Memory B cell (primary cell): ENCODE data around the gene ADPGK.
"Not testable (repeated sequence)": the region's sequence is repeated elsewhere in the genome, so short reads cannot be mapped to it uniquely, and the experiment has no call there.

Source experiments
- ATAC-seq: fragments of 150-1000 bp; cut with Tn5 transposase; 2 replicates; pipeline ENCODE4 v1.10.0; 2021; ENCODE audit warnings: low read depth, mild to moderate bottlenecking, moderate library complexity
- DNase-seq, 2 donors: peaks; one replicate each; pipeline ENCODE4 v3.0.0; 2022; ENCODE audit warnings: low spot score in 2 of 2
- H3K27ac Mint-ChIP-seq: one replicate; pipeline ENCODE4 v1.8.0; 2022; ENCODE audit warnings: mild to moderate bottlenecking, moderate library complexity, mixed read lengths
- H3K27me3 Mint-ChIP-seq: one replicate; pipeline ENCODE4 v1.8.0; 2022; ENCODE audit warnings: mixed read lengths
- H3K36me3 Mint-ChIP-seq: one replicate; pipeline ENCODE4 v1.8.0; 2022; ENCODE audit warnings: mild to moderate bottlenecking, mixed read lengths
- H3K4me1 Mint-ChIP-seq: one replicate; pipeline ENCODE4 v1.8.0; 2022; ENCODE audit warnings: mixed read lengths
- H3K4me3 Mint-ChIP-seq: one replicate; pipeline ENCODE4 v1.8.0; 2022; ENCODE audit warnings: mild to moderate bottlenecking, moderate library complexity, mixed read lengths
- H3K9me3 Mint-ChIP-seq: one replicate; pipeline ENCODE4 v1.8.0; 2022; ENCODE audit warnings: mixed read lengths

Gene ADPGK

GRCh38 chr15:72751751-72752455 lies 31.7 kb downstream of the ADPGK start:
- Mint-ChIP-seq H3K4me1 (peaks cover 8% of the 10 kb centered on the region), H3K27me3 (no peaks in the 10 kb centered on the region), H3K36me3 (peaks cover 26% of the 10 kb centered on the region), H3K27ac (peak overlapping the region; percentile 32), H3K9me3 (no peaks in the 10 kb centered on the region), H3K4me3 (no peak overlapping the region)
- DNase-seq (no peak), ATAC-seq (peak; percentile 71)

- Mint-ChIP-seq H3K9me3 (no peaks in the 10 kb centered on the region), H3K27ac (peak overlapping the region; percentile 62), H3K4me3 (no peak overlapping the region), H3K27me3 (no peaks in the 10 kb centered on the region), H3K36me3 (peaks cover 21% of the 10 kb centered on the region), H3K4me1 (peaks cover 6% of the 10 kb centered on the region)
- DNase-seq (no peak), ATAC-seq (no peak)
Observed at GRCh38 chr15:72749700-72750099, 33.9 kb downstream of the ADPGK start.

GRCh38 chr15:72740219-72740618 lies 43.3 kb downstream of the ADPGK start:
- Mint-ChIP-seq H3K27ac (peak overlapping the region; percentile 59), H3K27me3 (no peaks in the 10 kb centered on the region), H3K4me3 (peak overlapping the region; percentile 6), H3K36me3 (peaks cover 18% of the 10 kb centered on the region), H3K4me1 (peaks cover 25% of the 10 kb centered on the region), H3K9me3 (no peaks in the 10 kb centered on the region)
- DNase-seq (no peak), ATAC-seq (peak; percentile 85)

DNA sequence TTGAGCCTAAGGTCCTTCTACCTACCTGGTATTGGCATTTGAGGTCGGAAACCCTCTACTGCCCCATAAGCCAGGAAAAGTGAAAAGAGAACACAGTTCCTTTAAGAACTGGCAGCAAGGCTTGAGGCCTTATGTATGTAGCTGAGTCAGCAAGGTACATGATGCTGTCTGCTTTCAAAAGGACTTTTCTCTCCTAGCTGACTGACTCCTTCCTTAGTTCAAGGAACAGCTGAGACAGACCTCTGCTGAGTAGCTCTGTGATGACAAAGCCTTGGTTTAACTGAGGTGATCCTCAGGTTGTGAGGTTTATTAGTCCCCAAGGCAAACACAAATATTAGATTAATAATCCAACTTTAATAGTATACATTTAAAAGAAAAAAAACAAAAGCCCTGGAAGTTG lies 45.8 kb downstream of the ADPGK start:
- Mint-ChIP-seq H3K9me3 (no peaks in the 10 kb centered on the region), H3K36me3 (peaks cover 28% of the 10 kb centered on the region), H3K27me3 (no peaks in the 10 kb centered on the region), H3K27ac (no peak overlapping the region), H3K4me3 (no peak overlapping the region), H3K4me1 (peaks cover 25% of the 10 kb centered on the region)
- DNase-seq (no peak), ATAC-seq (no peak)

- Mint-ChIP-seq H3K27me3 (no peaks in the 10 kb centered on the region), H3K4me1 (peaks cover 25% of the 10 kb centered on the region), H3K9me3 (no peaks in the 10 kb centered on the region), H3K4me3 (no peak overlapping the region), H3K36me3 (peaks cover 28% of the 10 kb centered on the region), H3K27ac (no peak overlapping the region)
- no peak for DNase-seq
- no peak for ATAC-seq
Observed at GRCh38 chr15:72737061-72737460, 46.5 kb downstream of the ADPGK start.

- Mint-ChIP-seq H3K9me3 (no peaks in the 10 kb centered on the region), H3K27me3 (no peaks in the 10 kb centered on the region), H3K4me3 (no peak overlapping the region), H3K27ac (peak overlapping the region; percentile 8), H3K36me3 (peaks cover 30% of the 10 kb centered on the region), H3K4me1 (peaks cover 10% of the 10 kb centered on the region)
- ATAC-seq: no peak
- DNase-seq: no peak
Observed at GRCh38 chr15:72735111-72735510, 48.4 kb downstream of the ADPGK start.

DNA sequence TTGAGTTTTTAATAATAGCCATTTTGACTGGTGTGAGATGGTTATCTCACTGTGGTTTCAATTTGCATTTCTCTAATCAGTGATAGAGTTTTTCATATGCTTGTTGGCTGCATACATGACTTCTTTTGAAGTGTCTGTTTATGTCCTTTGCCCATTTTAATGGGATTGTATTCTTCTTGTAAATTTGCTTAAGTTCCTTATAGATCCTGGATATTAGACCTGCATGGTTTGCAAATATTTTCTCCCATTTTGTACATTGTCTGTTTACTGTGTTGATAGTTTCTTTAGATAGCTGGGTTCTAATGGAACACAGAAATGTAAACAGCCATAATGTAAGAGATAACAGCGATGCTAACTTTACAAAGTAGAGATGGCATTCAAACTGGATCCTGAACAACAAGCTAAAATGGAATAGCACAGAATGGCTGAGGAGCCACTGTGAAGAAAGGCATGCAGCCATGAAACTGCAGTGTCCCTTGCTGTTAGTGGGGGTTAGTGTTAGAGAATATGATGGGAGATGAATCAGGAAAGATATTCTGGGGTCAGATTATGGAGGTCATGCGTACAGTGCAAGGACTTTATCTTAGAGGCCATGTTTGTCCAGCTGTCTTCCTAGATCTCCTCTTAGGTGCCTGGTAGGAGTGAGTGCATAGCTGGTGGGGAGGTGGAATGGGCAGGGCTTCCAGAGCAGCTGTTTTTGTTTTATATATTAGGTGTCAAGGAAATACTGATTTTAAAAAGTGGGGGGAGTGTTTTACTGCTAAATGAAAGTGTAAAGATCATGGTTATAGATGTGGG lies 49.4 kb downstream of the ADPGK start:
- H3K27me3 Mint-ChIP-seq: no peaks in the 10 kb centered on the region
- H3K9me3 Mint-ChIP-seq: no peaks in the 10 kb centered on the region
- peaks cover 27% of the 10 kb centered on the region for H3K36me3 Mint-ChIP-seq
- peaks cover 2% of the 10 kb centered on the region for H3K4me1 Mint-ChIP-seq
- H3K4me3 Mint-ChIP-seq: no peak overlapping the region
- DNase-seq (no peak), ATAC-seq (no peak)
- peak overlapping the region; percentile 8 for H3K27ac Mint-ChIP-seq

DNA sequence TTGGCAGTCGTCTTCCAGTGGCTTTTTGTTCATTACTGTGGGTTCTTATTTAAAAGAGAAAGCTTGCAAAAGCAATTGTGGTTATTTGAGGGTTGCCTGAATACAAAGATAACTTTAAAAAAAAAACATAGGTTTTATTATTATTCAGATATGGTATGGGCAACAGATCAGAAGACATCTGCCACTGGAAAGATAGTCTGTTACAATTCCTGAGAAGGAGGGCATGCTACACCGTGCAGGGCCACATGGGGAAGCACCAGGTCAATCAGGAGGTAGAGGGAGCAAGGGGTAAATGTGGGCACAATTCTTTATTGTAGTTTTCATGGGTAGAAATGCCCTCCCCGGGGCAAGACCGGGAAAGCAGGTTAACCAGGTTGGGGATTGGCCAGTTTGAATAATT lies 51.0 kb downstream of the ADPGK start:
- no peak for DNase-seq
- Mint-ChIP-seq H3K27me3 (no peaks in the 10 kb centered on the region), H3K4me1 (no peaks in the 10 kb centered on the region), H3K9me3 (no peaks in the 10 kb centered on the region), H3K27ac (no peak overlapping the region), H3K36me3 (peaks cover 26% of the 10 kb centered on the region), H3K4me3 (no peak overlapping the region)
- no peak for ATAC-seq

GRCh38 chr15:72732086-72732485 lies 51.5 kb downstream of the ADPGK start:
- DNase-seq (no peak), ATAC-seq (no peak)
- Mint-ChIP-seq H3K36me3 (peaks cover 22% of the 10 kb centered on the region), H3K27me3 (no peaks in the 10 kb centered on the region), H3K9me3 (no peaks in the 10 kb centered on the region), H3K4me3 (no peak overlapping the region), H3K4me1 (no peaks in the 10 kb centered on the region), H3K27ac (no peak overlapping the region)

GRCh38 chr15:72728821-72729220 lies 54.7 kb downstream of the ADPGK start:
- no peaks in the 10 kb centered on the region for H3K9me3 Mint-ChIP-seq
- DNase-seq (no peak), ATAC-seq (no peak)
- no peak overlapping the region for H3K27ac Mint-ChIP-seq
- H3K4me1 Mint-ChIP-seq: peaks cover 2% of the 10 kb centered on the region
- H3K27me3 Mint-ChIP-seq: no peaks in the 10 kb centered on the region
- H3K36me3 Mint-ChIP-seq: peaks cover 11% of the 10 kb centered on the region
- H3K4me3 Mint-ChIP-seq: no peak overlapping the region

- DNase-seq, H3K27me3 Mint-ChIP-seq, ATAC-seq, H3K4me3 Mint-ChIP-seq, H3K4me1 Mint-ChIP-seq, H3K27ac Mint-ChIP-seq, H3K9me3 Mint-ChIP-seq, H3K36me3 Mint-ChIP-seq: not testable (repeated sequence)
Observed at GRCh38 chr15:72728249-72728648, 55.3 kb downstream of the ADPGK start.

DNA sequence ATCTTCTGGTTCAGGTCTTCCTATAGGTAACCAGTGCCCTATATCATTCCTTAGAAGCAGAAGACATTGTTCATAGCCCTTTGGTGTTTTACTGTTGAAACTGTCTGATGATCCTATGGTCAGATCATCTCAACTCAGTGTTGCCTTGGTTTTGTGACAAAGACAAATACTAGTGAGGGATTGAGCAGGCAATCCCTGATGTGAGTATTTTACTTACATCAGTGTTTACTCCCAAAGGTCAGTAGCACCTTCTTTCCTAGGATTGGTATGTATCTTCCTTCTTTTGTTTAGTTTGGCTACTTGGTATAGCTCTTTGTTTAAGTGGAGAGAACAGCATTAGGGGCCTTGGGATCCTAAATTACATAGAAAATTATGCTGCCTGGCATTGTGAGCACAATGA lies 56.4 kb downstream of the ADPGK start:
- DNase-seq: no peak
- Mint-ChIP-seq H3K4me1 (peaks cover 2% of the 10 kb centered on the region), H3K36me3 (peaks cover 9% of the 10 kb centered on the region), H3K9me3 (no peaks in the 10 kb centered on the region), H3K27me3 (no peaks in the 10 kb centered on the region), H3K27ac (no peak overlapping the region), H3K4me3 (no peak overlapping the region)
- ATAC-seq: no peak

DNA sequence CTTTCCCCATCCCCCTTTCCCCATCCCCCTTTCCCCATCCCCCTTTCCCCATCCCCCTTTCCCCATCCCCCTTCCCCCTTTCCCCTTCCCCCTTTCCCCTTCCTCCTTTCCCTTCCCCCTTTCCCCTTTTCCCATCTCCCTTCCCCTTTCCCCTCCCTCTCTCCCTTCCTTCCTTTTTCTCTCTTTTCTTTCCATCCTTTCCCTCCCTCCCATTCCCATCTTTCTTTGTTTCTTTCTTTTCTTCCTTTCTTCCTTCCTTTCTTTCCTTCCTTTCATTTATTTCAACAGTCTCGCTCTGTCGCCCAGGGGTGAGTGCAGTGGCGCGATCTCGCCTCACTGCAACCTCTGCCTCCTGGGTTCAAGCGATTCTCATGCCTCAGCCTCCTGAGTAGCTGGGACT lies 57.7 kb downstream of the ADPGK start:
- H3K4me1 Mint-ChIP-seq, H3K4me3 Mint-ChIP-seq, H3K27ac Mint-ChIP-seq, DNase-seq, H3K36me3 Mint-ChIP-seq, ATAC-seq, H3K27me3 Mint-ChIP-seq, H3K9me3 Mint-ChIP-seq: not testable (repeated sequence)

DNA sequence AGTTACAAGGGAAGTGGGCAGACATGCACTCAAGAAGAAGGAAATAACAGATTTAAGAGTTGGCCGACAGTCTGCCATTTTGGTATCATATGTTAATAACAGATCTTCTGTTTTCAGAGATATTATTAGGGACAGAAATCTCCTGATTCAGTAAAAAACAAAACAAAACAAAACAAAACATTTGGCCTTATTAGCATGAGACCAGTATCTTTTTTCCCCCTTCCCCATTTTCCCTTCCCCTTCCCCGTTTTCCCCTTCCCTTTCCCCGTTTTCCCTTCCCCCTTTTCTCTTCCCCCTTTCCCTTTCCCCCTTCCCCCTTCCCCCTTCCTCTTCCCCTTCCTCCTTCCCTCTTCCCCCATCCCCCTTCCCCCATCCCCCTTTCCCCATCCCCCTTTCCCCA lies 58.1 kb downstream of the ADPGK start:
- Mint-ChIP-seq H3K36me3 (peaks cover 5% of the 10 kb centered on the region), H3K4me1 (peaks cover 2% of the 10 kb centered on the region), H3K9me3 (no peaks in the 10 kb centered on the region), H3K27me3 (no peaks in the 10 kb centered on the region), H3K27ac (no peak overlapping the region), H3K4me3 (no peak overlapping the region)
- DNase-seq (no peak), ATAC-seq (no peak)

DNA sequence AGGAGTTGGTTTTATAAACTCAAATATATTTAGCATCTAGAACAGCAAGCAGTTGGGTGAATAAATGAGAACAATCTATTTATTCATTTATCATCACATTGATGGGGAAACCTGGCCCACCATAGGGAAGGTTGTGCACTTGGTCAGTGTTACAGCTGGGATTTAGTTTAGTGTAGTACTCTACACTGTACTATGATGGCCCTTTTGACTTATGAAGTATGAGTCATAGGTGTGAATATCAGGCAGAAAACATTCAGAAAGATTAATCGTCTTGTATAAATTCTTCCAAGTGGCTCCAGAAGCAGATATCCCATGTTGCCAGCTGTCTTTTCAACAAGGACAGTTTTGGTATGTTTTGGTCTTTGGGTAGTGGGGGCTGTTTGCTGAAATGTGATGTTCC lies 59.5 kb downstream of the ADPGK start:
- Mint-ChIP-seq H3K9me3 (no peaks in the 10 kb centered on the region), H3K36me3 (peaks cover 5% of the 10 kb centered on the region), H3K4me3 (no peak overlapping the region), H3K27me3 (no peaks in the 10 kb centered on the region), H3K27ac (no peak overlapping the region), H3K4me1 (peaks cover 2% of the 10 kb centered on the region)
- no peak for DNase-seq
- ATAC-seq: no peak
